Measurements from ENCODE around the gene NAXD.

DNA sequence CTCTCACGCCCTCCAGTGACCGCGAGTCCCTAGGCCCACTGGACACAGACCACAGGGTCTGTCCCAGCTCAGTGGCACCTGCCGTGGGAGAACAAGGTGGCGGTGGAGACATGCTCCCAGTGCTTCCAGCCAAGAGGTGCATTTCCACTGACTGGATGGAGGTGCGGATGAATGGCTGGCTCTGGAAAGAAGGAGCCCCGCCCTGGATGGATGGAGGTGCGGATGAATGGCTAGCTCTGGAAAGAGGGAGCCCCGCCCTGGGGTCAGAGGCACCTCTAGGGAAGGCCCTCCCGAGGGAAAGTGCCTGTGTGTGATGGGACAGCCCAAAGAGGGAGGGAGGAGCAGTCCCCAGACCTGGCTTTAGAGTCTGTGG lies 32.0 kb downstream of the NAXD start:
- TF ChIP-seq CTCF (conservative IDR thresholded peaks at IDR 0.05; ENCODE audit: low read depth, low read length) (no peak), EZH2 (IDR thresholded peaks at IDR 0.05; ENCODE audit: low read length, unreplicated experiment) (no peak), EZH2phosphoT487 (IDR thresholded peaks at IDR 0.05; ENCODE audit: borderline replicate concordance, low read length) (no peak)
